NCI-H526 (cell line): ENCODE data around the gene TBC1D14.
"Not testable (repeated sequence)": the region's sequence is repeated elsewhere in the genome, so short reads cannot be mapped to it uniquely, and the experiment has no call there.

Experiments
- DNase-seq, 2 experiments: peaks; one replicate each; lab custom pipeline; 2025; lab: John Stamatoyannopoulos, UW

The TBC1D14 gene

GRCh38 chr4:6972911-6973310 is 63.3 kb downstream of the TBC1D14 start:
- no peak for DNase-seq

GRCh38 chr4:6974138-6974848 is 64.7 kb downstream of the TBC1D14 start:
- DNase-seq = peak; percentile 57 to 85

- not testable (repeated sequence) for DNase-seq
Measured at GRCh38 chr4:6977846-6978245, 68.2 kb downstream of the TBC1D14 start.

GRCh38 chr4:6983544-6984142 is 74.0 kb downstream of the TBC1D14 start:
- no peak for DNase-seq

- DNase-seq = peak in 1 of 2 experiments; percentile 21
Measured at GRCh38 chr4:6984612-6985425, 75.2 kb downstream of the TBC1D14 start.

- DNase-seq = peak in 1 of 2 experiments; percentile 69
Measured at GRCh38 chr4:6986072-6986780, 76.6 kb downstream of the TBC1D14 start.

- peak; percentile 81 to 98 for DNase-seq
Measured at GRCh38 chr4:6986781-6987587, 77.4 kb downstream of the TBC1D14 start.

GRCh38 chr4:6987588-6987961 is 77.9 kb downstream of the TBC1D14 start:
- DNase-seq = peak; percentile 42 to 75

- DNase-seq = no peak
Measured at GRCh38 chr4:6988016-6988715, 78.5 kb downstream of the TBC1D14 start.

- no peak for DNase-seq
Measured at GRCh38 chr4:6989331-6989923, 79.8 kb downstream of the TBC1D14 start.

- DNase-seq = no peak
Measured at GRCh38 chr4:6990661-6991060, 81.0 kb downstream of the TBC1D14 start.

- no peak for DNase-seq
Measured at GRCh38 chr4:6991249-6991648, 81.6 kb downstream of the TBC1D14 start.

GRCh38 chr4:6991771-6992557 is 82.3 kb downstream of the TBC1D14 start:
- no peak for DNase-seq

GRCh38 chr4:6992728-6993677 is 83.4 kb downstream of the TBC1D14 start:
- DNase-seq = peak; percentile 43 to 50

GRCh38 chr4:6996481-6996880 is 86.9 kb downstream of the TBC1D14 start:
- DNase-seq = no peak

- no peak for DNase-seq
Measured at GRCh38 chr4:6999172-7000086, 89.8 kb downstream of the TBC1D14 start.
